ENCODE data around the gene PCDHB12.

DNA sequence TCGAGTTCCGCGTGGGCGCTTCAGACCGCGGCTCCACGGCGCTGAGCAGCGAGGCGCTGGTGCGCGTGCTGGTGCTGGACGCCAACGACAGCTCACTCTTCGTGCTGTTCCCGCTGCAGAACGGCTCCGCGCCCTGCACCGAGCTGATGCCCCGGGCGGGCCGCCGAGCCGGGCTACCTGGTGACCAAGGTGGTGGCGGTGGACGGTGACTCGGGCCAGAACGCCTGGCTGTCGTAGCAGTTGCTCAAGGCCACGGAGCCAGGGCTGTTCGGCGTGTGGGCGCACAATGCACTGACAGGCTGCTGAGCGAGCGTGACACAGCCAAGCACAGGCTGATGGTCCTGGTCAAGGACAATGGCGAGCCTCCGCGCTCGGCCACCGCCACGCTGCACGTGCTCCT lies 33.0 kb downstream of the PCDHB12 start:
- TF ChIP-seq, protein P1, sequence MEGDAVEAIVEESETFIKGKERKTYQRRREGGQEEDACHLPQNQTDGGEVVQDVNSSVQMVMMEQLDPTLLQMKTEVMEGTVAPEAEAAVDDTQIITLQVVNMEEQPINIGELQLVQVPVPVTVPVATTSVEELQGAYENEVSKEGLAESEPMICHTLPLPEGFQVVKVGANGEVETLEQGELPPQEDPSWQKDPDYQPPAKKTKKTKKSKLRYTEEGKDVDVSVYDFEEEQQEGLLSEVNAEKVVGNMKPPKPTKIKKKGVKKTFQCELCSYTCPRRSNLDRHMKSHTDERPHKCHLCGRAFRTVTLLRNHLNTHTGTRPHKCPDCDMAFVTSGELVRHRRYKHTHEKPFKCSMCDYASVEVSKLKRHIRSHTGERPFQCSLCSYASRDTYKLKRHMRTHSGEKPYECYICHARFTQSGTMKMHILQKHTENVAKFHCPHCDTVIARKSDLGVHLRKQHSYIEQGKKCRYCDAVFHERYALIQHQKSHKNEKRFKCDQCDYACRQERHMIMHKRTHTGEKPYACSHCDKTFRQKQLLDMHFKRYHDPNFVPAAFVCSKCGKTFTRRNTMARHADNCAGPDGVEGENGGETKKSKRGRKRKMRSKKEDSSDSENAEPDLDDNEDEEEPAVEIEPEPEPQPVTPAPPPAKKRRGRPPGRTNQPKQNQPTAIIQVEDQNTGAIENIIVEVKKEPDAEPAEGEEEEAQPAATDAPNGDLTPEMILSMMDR (conservative IDR thresholded peaks at IDR 0.05) = no peak
- TF ChIP-seq ZFX (IDR thresholded peaks at IDR 0.05) = no peak
